HG03571 (cell line): ENCODE results near the gene RPS10.
"Not testable (repeated sequence)": the region's sequence is repeated elsewhere in the genome, so short reads cannot be mapped to it uniquely, and the experiment has no call there.

Experiments used
- ATAC-seq: cut with Tn5 transposase; IDR thresholded peaks from one replicate; pipeline ENCODE4 v1.9.1; 2021; ENCODE audit not compliant: unreplicated experiment

Gene RPS10

DNA sequence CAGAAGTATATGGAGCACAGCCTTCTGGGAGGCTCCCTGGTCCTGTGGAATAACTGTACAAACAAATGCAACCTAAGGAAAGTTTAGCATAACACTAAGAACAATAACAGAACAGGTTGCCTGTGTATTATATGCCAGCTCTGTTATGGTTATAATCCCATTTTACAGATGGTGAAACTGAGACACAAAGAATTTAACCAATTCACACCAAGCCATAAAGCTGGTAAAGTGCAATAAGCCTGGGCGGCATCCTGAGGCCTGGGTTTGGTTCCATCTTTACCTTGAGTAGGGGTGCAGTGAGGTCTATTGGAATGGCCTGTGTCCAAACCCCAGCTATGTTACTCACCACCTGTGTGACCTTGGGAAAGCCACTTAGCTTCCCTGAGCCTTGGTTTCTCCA lies 25.3 kb upstream of the RPS10 start:
- ATAC-seq = no peak

DNA sequence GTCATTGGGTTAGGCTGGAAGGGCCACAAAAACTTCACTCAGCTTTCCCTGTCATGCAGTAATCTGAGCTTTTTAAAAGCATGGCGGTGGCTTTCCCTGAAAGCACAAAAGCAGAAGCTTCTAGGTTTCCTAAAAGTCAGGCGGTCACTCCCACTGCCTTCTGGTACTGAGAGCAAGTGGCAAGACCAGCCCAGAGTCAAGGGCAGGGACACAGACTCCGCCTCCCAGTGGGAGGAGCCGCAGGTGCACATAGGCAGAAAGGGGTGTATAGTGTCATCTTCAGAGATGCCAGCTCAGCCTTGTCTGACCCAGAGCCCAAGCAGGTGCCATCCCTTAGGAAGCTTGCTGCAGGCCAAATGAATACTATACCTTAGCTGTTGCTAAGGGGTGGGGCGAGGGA lies 22.0 kb upstream of the RPS10 start:
- ATAC-seq = no peak

DNA sequence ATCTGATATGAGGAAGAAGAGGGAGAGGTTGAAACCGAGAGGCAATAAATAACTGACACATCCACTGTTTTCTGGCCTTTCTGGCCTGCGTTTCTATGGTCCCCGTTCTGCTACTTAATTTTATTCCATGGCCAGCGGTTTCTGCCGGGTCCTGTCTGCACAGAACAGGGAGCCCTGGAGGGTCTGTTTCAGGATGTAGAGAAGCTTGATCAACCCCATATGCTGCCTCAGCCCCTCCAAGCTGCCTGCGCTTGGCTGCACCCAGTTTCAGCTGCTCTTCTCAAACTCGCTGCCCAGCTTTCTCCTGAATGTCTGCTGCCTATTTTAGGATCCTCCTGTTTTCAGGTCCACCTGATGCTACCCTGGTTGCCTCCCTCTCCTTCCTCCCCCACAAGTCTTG lies 21.5 kb upstream of the RPS10 start:
- ATAC-seq = no peak

GRCh38 chr6:34445313-34445860 lies 19.5 kb upstream of the RPS10 start:
- ATAC-seq = no peak

DNA sequence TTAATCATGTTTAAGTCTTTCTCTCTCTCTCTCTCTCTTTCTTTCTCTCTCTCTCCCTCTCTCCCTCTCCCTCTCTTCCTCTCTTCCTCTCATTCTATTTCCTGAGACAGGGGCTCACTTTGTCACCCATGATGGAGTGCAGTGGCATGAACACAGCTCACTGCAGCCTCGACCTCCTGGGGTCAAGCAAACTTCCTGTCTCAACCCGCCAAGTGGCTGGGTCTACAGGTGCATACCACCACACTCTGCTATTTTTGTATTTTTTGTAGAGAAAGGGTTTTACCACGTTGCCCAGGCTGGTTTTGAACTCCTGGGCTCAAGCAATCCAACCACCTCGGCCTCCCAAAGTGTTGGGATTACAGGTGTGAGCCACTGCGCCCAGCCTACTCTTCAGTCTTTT lies 15.7 kb upstream of the RPS10 start:
- no peak for ATAC-seq

GRCh38 chr6:34439442-34439841 lies 13.6 kb upstream of the RPS10 start:
- ATAC-seq = no peak

GRCh38 chr6:34438705-34439104 lies 12.8 kb upstream of the RPS10 start:
- ATAC-seq = no peak

GRCh38 chr6:34437644-34437970 lies 11.7 kb upstream of the RPS10 start:
- ATAC-seq = no peak

- no peak for ATAC-seq
Measured at GRCh38 chr6:34436803-34437643, 11.2 kb upstream of the RPS10 start.

DNA sequence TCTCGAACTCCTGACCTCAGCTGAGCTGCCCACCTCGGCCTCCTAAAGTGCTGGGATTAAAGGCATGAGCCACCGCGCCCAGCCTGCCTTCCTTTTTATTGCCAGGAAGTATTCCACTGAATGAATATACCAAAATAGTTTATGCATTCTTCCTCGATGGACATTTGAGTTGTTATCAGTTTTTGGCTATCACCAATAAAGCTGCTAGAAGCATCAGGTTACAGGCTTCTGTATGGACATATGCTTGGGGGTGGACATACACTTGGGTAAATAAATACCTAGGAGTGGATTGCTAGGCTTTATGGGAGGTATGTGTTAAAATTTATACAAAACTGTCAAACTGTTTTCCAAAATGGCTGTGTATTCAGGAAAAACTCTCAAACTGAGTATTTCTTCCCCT lies 10.0 kb upstream of the RPS10 start:
- no peak for ATAC-seq

GRCh38 chr6:34425132-34425497 lies 754 bp downstream of the RPS10 start:
- no peak for ATAC-seq

DNA sequence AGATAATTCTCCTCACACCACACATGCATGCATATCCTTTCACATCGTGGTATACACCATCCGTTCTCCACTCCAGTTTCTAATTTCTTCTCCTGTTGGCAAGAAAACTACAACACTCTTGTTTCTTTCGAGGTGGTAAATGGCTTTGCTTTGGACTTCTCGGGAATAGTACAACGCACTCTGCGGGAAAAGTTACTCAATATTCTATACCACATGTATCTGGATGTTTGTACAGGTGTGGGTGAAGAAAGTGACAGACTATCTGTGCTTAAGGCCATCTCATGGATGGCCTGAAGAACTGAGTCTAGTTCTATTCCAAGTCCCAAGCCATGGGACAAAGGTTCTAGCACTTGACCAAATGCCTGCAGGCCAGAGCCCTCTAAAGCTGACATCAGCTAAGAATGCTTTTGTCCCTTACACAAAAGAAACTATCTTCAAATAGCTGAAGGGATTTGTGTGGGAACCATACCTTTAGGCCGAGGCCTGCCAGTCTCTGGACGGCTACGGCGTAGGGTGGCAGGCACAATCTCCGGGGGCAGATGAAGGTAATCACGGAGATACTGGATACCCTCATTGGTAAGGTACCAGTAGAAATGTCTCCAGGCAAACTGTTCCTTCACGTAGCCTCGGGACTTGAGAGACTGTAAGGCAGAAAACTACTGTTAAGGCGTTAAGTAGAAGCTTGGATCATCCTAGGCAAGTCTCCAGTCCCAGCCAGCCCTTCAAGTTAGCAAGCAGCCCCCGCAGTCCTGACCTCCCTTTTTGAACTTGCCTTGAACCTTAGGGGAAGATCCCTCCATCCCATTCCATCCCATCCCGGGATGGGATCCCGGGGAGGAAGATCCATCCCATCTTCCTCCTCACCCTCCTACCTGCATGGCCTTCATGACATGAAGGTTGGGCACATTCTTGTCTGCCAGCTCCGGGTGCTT lies 1.4 kb downstream of the RPS10 start:
- ATAC-seq = no peak

- ATAC-seq = no peak
Measured at GRCh38 chr6:34423254-34423653, 2.6 kb downstream of the RPS10 start.

DNA sequence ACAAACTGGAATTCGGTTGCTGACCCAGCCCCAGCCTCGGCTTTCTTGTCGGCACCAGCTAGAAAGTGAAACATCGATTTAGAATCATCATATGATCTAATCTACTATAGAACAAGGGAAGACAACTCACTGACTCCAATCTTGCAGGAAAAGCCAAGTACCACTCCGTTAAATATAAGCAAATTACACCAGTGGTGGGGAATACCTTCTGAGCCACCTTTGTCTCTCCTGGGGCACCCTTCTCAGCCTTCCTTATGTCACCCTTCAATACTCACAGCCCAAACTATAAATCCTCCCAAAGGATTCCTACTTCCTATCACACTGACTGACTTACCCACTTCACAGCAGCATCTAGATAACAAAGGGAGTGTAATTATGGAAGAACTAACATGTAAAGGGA lies 7.5 kb downstream of the RPS10 start:
- no peak for ATAC-seq

DNA sequence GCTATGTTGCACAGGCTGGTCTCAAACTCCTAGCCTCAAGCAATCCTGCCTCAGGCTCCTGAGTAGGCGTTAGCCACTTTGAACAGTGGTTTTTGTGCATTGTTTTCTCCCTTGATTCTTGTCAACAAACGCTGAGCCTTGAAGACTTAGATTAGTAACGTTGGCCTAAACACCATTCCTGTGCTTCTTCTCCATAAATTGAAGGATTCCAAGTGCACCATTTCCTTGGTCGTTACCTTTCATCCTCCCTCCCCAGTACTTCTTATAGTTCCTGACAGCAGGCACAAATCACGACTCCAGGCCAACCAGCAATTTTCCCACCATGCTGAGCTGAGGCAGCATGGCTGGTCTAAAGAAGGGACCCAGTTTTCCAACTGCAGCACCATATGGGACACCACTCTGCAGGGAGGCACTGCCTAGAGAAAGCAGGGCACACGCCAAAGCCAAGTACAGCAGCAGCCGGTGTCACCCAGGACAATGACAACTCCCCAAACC lies 8.9 kb downstream of the RPS10 start:
- ATAC-seq = no peak

GRCh38 chr6:34414999-34415858 lies 10.6 kb downstream of the RPS10 start:
- no peak for ATAC-seq

DNA sequence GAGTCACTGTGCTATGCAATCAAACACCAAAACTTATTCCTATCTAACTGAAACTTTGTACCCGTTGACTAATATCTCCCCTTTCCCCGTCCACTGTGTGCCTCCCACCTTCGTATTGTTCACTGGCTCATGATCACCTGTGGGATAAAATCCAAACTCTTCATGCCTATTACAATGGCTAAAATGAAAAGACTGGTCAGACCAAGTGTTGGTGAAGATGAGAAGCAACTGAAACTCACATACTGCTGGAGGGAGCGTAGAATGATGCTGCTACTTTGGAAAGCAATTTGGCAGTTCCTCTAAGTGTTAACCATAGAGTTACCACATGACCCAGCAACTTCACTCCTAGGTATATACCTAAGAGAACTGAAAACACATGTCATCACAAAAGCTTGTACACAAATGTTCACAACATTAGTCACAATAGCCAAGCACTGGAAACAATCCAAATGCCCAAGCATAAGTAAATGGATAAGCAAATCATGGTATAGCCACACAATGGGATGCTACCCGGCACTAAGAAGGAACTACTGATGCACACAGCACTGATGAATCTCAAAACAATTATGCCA lies 13.1 kb downstream of the RPS10 start:
- no peak for ATAC-seq

DNA sequence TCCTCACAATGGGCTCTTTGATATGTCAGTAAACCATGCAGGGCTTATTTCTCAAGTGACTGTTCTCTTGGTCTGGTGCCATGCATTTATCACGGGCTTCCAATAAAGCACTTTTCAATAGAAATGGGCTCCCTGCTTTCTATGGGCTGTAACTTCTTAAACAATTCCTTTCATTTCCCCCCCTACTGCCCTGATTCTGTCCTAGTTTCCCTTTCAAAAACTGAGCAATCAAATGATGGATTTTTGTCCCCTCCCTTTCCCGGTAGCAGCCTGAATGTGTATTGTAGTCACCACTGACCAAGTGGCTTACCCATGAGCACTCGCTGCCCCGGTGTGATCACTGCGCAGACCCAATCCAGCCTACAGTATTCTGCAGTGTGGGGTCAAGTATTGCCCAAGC lies 13.9 kb downstream of the RPS10 start:
- ATAC-seq = no peak

DNA sequence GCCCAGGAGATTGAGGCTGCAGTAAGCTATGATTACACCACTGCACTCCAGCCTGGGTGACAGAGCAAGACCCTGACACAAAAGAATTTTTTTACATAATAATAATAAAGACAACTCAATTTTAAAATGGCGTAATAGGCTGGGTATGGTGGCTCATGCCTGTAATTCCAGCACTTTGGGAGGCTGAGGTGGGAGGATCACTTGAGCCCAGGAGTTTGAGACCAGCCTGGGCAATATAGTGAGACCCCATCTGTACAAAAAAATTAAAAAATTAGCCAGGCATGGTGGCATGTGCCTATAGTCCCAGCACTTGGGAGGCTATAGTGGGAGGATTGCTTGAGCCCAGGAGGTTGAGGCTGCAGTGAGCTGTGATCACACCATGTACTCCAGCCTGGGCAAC lies 18.0 kb downstream of the RPS10 start:
- ATAC-seq = not testable (repeated sequence)

DNA sequence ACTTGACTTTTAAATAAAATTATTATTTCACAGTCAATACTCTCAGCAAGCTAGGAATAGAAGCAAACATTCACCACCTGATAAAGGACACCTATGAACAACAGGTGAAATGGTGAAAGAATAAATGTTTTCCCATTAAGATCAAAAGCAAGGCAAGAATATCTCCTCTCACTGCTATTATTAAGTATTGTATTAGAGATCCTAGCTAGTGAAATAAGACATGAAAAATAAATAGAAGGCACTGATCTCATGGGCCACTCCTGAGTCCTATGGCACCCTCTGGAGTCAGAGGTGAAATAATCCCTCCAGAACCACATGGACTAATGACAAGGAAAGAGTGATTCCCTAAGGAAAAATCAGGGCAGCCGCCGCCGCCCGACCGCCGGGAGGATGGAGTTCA lies 29.4 kb downstream of the RPS10 start:
- no peak for ATAC-seq

- ATAC-seq = no peak
Measured at GRCh38 chr6:34393966-34394305, 31.9 kb downstream of the RPS10 start.
